Measurements from ENCODE around the gene ABHD16A. TPM values are rescaled to one million over a fixed set of nuclear protein-coding genes. Genes with fewer than 3 reads are reported as not detected.

Gene ABHD16A
- total RNA-seq, 2 donors from 2014 or later = 38.3 to 39.4 TPM

- DNase-seq (ENCODE audit: low spot score) = no peak
- intact Hi-C loops (cut with DNase I) = loop anchor here in 1 of 2 donors (5.0 kb wide), 1 partner anchor 275 kb away; no protein-coding TSS in a partner anchor
Measured at GRCh38 chr6:31676904-31677303, 26.2 kb downstream of the ABHD16A start.

DNA sequence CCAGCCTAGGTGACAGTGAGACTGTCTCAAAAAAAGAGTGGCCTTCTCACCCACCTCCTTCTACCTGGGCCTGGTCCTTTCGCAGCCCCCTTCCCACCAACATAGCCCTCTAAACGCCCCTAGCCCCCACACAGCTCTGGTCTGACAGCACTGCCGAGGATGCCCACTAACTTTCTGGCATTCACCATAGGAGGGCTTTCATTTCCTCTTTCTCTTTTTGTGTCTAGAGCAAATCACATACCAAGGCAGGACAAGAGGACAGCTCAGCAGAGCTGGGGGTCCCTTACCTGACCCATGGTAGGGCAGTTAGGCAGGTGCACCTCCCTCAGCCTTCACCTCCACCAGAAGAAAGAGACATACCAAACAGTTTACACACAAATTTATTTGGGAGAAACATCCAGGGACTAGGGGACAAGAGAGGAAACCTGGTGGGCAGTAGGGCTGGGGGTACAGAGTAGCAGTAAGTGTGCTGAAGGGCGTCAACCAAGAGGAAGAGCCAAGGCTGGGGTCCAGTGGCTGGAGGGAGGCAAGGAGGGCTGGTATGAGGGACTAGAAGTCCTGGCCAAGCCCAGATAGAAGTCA, 26.7 kb downstream of the ABHD16A start:
- intact Hi-C loops (cut with DNase I) = loop anchor here in 1 of 2 donors (5.0 kb wide), 1 partner anchor 276 kb away; no protein-coding TSS in a partner anchor
- no peak for DNase-seq (ENCODE audit: low spot score)

DNA sequence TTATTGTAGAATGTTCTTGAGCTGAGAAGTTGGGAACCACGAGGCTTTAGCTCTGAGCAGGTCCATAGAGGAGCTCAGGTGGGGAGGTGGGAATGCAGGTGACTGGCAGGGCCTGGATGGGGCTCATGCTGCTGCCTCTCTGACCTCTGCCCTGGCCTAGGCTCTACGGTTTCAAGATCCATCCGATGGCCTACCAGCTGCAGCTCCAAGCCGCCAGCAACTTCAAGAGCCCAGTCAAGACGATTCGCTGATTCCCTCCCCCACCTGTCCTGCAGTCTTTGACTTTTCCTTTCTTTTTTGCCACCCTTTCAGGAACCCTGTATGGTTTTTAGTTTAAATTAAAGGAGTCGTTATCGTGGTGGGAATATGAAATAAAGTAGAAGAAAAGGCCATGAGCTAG, 33.4 kb downstream of the ABHD16A start, which contains the start of gene LY6G5B:
LY6G5B (plus strand) TSS at position 301 of the 400 bp plus-strand sequence. CDS start 975 bp downstream, outside the sequence.
- intact Hi-C loops (cut with DNase I) = no loop called here
- DNase-seq (ENCODE audit: low spot score) = no peak

GRCh38 chr6:31666337-31666965, 36.7 kb downstream of the ABHD16A start:
- DNase-seq (ENCODE audit: low spot score) = no peak
- intact Hi-C loops (cut with DNase I) = no loop called here

GRCh38 chr6:31665501-31666336, 37.4 kb downstream of the ABHD16A start, which contains the start of gene CSNK2B:
TSS of gene CSNK2B (plus strand) at chr6:31666080. CDS start at chr6:31666832, 752 bp downstream.
- DNase-seq (ENCODE audit: low spot score) = peak; percentile 99
- intact Hi-C loops (cut with DNase I) = no loop called here

DNA sequence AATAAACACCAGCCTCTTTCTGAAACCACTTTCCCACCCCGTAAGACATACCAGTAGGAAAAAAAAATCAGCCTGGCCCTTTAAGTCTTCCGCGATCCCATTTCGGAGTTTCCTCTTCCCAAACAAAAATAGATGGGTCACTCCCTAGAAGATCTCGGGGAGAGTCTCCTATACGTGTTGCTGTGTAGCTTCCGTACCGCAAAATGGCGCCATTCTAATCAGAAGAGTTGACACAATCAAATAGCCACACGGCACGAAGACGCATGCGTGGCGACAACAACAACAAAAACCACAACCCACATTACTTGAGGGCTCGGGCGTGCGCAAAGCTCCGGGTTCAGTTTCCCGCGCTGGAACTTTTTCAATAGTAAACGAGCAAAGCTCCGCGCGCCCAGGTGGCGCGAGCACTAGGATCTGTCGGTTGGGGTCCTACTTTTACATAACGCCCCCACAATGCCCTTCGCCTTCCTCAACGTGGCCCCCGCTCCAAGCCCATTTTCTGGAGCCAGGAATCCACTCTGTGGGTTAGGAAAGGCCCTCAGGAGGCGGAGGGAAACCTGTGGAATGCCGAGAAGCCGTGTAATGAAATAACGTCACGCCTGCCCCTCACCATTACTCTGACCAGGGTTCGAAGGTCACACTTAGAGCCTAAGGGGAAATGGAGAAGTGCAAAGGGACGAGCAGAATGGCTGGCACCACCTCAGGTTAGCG, 38.2 kb downstream of the ABHD16A start, which contains the start of gene GPANK1:
GPANK1 (minus strand) TSS at position 208 of the 711 bp plus-strand sequence. CDS start 519 bp downstream, outside the sequence.
- intact Hi-C loops (cut with DNase I) = no loop called here

GRCh38 chr6:31663961-31664789, 38.9 kb downstream of the ABHD16A start:
- DNase-seq (ENCODE audit: low spot score) = no peak
- intact Hi-C loops (cut with DNase I) = no loop called here

More for the DNA sequence above, 38.2 kb downstream of the ABHD16A start, which contains the start of gene GPANK1:
- peak; percentile 97 for DNase-seq (ENCODE audit: low spot score)

DNA sequence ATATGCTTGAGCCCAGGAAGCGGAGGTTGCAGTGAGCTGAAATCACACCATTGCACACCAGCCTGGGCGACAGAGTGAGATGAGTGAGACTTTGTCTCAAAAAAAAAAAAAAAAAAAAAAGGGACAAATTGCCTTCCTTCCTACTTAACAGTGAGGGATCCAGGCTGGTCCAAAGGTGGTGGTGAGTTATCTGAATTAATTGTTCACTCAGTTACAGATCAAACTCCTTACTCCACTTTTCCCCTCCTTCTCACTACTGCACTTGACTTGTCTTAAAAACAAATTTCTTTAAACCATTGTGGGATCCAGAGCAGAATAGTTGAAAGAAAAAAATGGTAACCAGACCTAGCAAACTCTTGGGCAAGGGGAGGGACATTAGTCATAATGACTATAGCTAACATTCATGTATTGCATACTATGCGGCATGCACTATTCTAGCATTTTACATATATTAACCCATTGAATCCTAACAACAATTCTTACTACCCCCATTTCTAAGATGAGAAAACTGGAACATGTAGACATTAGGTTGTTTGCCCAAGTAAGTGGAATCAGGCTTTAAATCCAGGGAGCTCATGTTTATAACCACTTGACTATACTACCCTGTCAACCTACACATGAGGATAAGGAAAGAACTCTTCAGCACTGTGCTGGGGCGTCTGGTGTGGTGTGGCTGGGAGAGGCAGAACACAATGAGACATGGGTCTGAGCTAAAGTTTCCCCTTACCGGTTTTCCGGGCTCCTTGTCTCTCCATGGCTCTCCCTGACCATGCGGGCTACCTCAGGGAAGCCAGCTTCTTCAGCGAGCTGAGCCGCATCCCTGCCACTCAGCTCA, 39.8 kb downstream of the ABHD16A start:
- DNase-seq (ENCODE audit: low spot score) = no peak
- intact Hi-C loops (cut with DNase I) = no loop called here

- DNase-seq (ENCODE audit: low spot score) = no peak
- intact Hi-C loops (cut with DNase I) = no loop called here
Measured at GRCh38 chr6:31662124-31662723, 40.9 kb downstream of the ABHD16A start.

DNA sequence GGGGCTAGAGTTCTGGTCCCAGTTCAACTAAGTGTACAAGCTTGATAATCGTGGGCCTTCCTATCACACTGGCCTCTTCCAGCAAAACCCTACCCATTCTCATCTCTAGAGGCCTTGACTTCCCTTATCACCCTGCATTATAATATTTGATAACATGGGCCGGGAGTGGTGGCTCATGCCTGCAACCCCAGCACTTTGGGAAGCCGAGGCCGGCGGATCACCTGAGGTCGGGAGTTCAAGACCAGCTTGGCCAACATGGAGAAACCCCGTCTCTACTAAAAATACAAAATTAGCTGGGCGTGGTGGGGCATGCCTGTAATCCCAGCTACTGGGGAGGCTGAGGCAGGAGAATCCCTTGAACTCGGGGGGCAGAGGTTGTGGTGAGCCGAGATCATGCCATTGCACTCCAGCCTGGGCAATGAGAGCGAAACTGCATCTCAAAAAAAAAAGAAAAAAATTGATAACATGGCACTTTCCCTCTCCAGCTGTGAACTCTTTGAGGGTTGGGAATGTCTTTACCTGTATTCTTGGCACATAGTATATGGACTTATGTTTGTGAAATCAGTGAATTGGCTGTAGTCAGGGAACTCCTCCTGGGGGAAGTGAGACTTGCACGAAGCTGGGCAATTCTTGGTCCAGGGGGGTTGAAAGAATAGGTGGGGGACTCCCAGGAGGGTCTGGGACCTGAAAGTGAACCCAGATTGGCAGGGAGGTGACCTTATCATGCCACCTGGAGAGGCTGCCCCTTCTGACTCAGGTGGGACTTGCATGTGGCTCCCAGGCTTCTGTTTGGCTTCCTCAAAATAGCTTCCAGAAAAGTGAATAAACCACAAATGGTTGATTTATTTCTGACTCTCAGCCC, 41.6 kb downstream of the ABHD16A start:
- intact Hi-C loops (cut with DNase I) = no loop called here

GRCh38 chr6:31660381-31661261, 42.5 kb downstream of the ABHD16A start, which contains the start of gene C6orf47:
TSS of gene C6orf47 (minus strand) at chr6:31660778. CDS start at chr6:31659947, 831 bp downstream.
- intact Hi-C loops (cut with DNase I) = no loop called here
- DNase-seq (ENCODE audit: low spot score) = peak; percentile 95

More for the DNA sequence above, 41.6 kb downstream of the ABHD16A start:
- DNase-seq (ENCODE audit: low spot score) = no peak

GRCh38 chr6:31659649-31660380, 43.3 kb downstream of the ABHD16A start:
- intact Hi-C loops (cut with DNase I) = no loop called here
- DNase-seq (ENCODE audit: low spot score) = no peak

DNA sequence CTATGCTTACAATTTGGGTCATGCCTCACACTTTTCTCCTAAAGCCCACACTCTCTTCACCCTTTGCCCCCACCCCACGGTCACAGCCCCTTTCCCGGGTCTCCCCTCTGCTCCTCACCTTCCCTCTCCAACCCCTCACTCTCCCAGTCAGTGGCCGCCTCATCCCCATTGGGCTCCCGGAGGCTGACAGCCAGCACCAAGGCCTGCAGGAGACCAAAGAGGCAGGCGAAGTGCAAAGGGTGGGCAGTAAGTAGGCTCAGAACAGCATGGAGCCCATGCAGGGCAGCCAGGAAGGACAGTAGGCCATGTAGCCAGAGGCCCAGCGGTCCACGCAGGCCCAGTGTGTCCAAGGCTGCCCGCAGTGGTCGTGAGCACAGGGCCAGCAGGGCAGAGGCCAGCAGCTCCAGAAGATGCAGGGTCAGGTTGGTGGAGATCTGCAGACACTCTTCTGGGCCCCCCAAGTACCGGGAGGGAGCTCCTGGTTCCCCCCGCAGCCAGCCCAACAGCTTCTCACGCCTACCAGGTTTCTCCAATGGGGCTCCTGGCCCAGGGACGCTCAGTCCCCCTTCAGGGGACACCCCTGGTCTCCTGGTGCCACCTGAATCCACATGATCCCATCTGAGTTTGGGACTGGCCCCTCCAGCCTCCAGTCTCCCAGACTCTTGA, 44.0 kb downstream of the ABHD16A start:
- intact Hi-C loops (cut with DNase I) = no loop called here
- no peak for DNase-seq (ENCODE audit: low spot score)

- DNase-seq (ENCODE audit: low spot score) = no peak
- intact Hi-C loops (cut with DNase I) = no loop called here
Measured at GRCh38 chr6:31658158-31658688, 44.9 kb downstream of the ABHD16A start.

Data from posterior vena cava (tissue), 2 donors.